ENCODE measurements around the gene ASAP3. TPM values are rescaled to one million over a fixed set of nuclear protein-coding genes. Genes with fewer than 3 reads are reported as not detected.
A peak's percentile ranks its signal among the peaks of the same experiment; 100 is the strongest.

ASAP3 gene
- total RNA-seq, 4 donors from 2014 or later: 69.3 to 75.7 (median 73.6) TPM

DNA sequence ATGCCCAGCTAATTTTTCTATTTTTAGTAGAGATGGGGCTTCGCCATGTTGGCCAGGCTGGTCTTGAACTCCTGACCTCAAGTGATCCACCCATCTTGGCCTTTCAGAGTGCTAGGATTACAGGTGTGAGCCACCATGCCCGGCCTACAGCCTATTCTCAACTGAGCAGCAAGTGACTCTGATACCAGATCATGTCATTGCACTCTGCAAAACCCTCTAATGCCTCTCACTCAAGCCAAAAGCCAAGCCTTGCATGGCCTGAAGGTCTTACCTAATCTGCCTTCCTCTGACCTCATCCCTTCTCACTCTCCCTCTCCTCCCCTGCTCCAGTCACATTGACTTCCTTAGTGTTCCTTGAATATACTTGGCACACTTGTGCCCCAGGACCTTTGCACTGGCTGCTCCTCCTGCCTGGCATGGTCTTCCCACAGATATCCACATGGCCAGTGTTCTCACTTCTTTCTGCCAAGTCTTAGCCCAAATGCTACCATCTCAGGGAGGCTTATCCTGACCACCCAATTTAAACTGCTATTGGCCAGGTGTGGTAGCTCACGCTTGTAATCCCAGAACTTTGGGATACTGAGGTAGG is 8.2 kb upstream of the ASAP3 start:
- intact Hi-C loops (cut with DNase I): no loop called here
- Histone ChIP-seq H3K27me3 (no peaks in the 10 kb centered on the region), H3K27ac (no peak overlapping the region), H3K9me3 (no peaks in the 10 kb centered on the region), H3K4me3 (replicated peaks in 1 of 3) (no peak overlapping the region), H3K36me3 (no peaks in the 10 kb centered on the region), H3K4me1 (peaks cover 0 to 2% of the 10 kb centered on the region in 2 donors)
- DNase-seq: no peak
- TF ChIP-seq, protein P1, sequence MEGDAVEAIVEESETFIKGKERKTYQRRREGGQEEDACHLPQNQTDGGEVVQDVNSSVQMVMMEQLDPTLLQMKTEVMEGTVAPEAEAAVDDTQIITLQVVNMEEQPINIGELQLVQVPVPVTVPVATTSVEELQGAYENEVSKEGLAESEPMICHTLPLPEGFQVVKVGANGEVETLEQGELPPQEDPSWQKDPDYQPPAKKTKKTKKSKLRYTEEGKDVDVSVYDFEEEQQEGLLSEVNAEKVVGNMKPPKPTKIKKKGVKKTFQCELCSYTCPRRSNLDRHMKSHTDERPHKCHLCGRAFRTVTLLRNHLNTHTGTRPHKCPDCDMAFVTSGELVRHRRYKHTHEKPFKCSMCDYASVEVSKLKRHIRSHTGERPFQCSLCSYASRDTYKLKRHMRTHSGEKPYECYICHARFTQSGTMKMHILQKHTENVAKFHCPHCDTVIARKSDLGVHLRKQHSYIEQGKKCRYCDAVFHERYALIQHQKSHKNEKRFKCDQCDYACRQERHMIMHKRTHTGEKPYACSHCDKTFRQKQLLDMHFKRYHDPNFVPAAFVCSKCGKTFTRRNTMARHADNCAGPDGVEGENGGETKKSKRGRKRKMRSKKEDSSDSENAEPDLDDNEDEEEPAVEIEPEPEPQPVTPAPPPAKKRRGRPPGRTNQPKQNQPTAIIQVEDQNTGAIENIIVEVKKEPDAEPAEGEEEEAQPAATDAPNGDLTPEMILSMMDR (IDR thresholded peaks at IDR 0.05): no peak
- TF ChIP-seq POLR2A (IDR thresholded peaks at IDR 0.05): no peak
- 82 to 94% methylated on average over 3 of the region's 3 CpGs for WGBS, 2 donors

DNA sequence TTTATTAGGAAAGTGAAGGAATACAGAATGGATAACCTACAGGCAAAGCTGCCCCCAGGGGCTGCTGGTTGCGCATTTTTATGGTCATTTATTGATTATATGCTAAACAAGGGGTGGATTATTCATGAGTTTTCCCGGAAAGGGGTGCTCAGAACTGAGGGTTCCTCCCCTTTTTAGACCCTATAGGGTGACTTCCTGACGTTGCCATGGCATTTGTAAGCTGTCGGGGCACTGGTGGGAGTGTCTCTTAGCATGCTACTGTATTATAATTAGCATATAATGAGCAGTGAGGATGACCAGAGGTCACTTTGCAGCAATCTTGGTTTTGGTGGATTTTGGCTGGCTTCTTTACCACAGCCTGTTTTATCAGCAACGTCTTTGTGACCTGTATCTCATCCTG is 5.9 kb upstream of the ASAP3 start:
- intact Hi-C loops (cut with DNase I): no loop called here
- no peak overlapping the region for H3K27ac ChIP-seq
- H3K4me1 ChIP-seq: peaks cover 5 to 13% of the 10 kb centered on the region in 2 donors
- no peaks in the 10 kb centered on the region for H3K9me3 ChIP-seq
- H3K36me3 ChIP-seq: no peaks in the 10 kb centered on the region
- 48 to 65% methylated on average over 5 of the region's 5 CpGs for WGBS, 2 donors
- DNase-seq: no peak
- no peak overlapping the region for H3K4me3 ChIP-seq (replicated peaks in 1 of 3)
- TF ChIP-seq, protein P1 (IDR thresholded peaks at IDR 0.05): no peak
- TF ChIP-seq POLR2A (IDR thresholded peaks at IDR 0.05): no peak
- H3K27me3 ChIP-seq: no peaks in the 10 kb centered on the region

DNA sequence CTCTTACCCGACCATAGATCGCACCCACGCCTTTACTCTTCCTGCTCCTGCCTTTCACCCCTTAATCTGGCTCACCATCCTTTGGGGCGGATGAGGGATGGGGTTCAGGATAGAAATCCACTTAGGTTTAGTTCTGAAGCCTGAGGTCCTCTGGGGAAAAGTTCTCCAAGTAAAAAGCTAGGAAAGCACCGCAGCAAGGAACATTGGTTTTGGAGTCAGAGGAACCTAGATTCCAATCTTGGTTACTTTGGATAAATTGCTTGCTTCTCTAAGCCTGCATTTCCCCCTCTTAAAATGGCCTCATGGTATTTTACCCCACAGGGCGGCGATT is 988 bp upstream of the ASAP3 start:
- no peaks in the 10 kb centered on the region for H3K27me3 ChIP-seq
- intact Hi-C loops (cut with DNase I): no loop called here

DNA sequence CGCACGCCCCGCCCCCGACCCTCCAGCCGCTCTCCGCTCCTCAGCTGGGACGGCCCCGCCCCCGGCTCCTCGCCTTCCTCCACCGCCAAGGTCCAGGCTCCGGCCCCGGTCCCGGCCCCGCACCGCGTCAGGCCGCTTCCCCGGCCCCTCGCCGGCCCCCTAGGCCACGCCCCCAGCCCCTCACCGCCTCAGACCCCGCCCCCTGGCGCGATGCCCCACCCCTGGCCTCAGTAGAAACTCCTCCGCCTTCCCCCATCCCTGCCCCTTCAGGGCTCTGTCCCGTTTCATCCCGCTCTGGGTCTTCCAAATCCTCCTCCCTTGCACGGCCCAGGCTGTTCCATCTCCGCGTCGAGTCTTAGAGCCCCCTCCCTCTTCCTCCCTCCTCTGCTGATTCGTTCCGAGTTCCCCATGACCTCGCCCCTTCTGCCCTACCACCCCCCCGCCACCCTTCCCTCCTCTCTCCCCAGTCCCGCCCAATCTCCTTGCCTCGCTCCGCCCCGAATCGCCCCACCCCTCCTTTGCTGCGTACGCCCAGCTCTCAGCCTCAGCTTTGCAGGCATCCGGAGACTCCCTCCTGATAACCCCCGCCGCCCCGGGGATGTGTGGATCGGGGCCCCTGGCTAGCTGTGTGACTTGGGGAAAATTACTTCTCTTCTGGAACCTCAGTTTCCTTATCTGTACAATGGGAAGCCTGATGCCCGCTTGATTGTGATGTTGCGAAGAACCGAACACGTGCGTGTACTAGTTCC is 448 bp upstream of the ASAP3 start:
- WGBS, 2 donors: 10 to 12% methylated on average over 26 to 27 of the region's 54 CpGs
- Histone ChIP-seq H3K4me1 (peaks cover 20 to 44% of the 10 kb centered on the region in 2 donors), H3K9me3 (no peaks in the 10 kb centered on the region), H3K27ac (peak overlapping the region; percentile 60 to 92 (median 78)), H3K36me3 (no peaks in the 10 kb centered on the region), H3K27me3 (no peaks in the 10 kb centered on the region), H3K4me3 (replicated peaks in 1 of 3) (peak overlapping the region in 2 of 3 donors; percentile 61 to 73)
- intact Hi-C loops (cut with DNase I): no loop called here
- peak; percentile 94 to 96 for DNase-seq
- TF ChIP-seq, protein P1 (IDR thresholded peaks at IDR 0.05): no peak
- no peak for TF ChIP-seq POLR2A (IDR thresholded peaks at IDR 0.05)

More for the DNA sequence above, 988 bp upstream of the ASAP3 start:
- no peak for DNase-seq
- Histone ChIP-seq H3K4me1 (peaks cover 17 to 38% of the 10 kb centered on the region in 2 donors), H3K4me3 (replicated peaks in 1 of 3) (no peak overlapping the region), H3K9me3 (no peaks in the 10 kb centered on the region), H3K27ac (peak overlapping the region; percentile 47 to 92 (median 78)), H3K36me3 (no peaks in the 10 kb centered on the region)
- WGBS, 2 donors: 60 to 63% methylated on average over 7 of the region's 7 CpGs
- TF ChIP-seq, protein P1 (IDR thresholded peaks at IDR 0.05): no peak
- no peak for TF ChIP-seq POLR2A (IDR thresholded peaks at IDR 0.05)

DNA sequence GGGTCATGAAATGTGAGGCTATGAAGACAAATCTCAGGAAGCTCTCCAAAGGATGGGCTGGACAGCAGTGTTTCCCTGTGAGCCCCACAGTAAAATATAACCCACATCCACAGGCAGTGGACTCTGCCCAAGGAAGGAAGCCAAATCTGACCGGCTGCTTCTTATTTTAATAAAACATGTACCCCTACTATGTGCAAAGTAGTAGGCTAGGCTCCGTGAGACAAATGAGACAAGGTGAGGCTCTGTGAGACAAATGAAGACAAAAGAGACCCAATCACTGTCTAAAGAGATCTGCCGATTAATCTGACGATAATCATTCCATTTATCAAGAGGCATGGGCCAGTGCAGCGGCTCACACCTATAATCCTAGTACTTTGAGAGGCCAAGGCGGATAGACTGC is 2.1 kb downstream of the ASAP3 start:
- H3K27me3 ChIP-seq: no peaks in the 10 kb centered on the region
- WGBS, 2 donors: 94 to 96% methylated on average over 6 of the region's 6 CpGs
- H3K9me3 ChIP-seq: no peaks in the 10 kb centered on the region
- no peaks in the 10 kb centered on the region for H3K36me3 ChIP-seq
- intact Hi-C loops (cut with DNase I): no loop called here
- H3K4me3 ChIP-seq (replicated peaks in 1 of 3): no peak overlapping the region
- no peak overlapping the region for H3K27ac ChIP-seq
- DNase-seq: no peak
- TF ChIP-seq, protein P1 (IDR thresholded peaks at IDR 0.05): no peak
- TF ChIP-seq POLR2A (IDR thresholded peaks at IDR 0.05): no peak
- peaks cover 29 to 56% of the 10 kb centered on the region in 2 donors for H3K4me1 ChIP-seq

All from thyroid gland (tissue), 4 donors.